ENCODE measurements around the gene MED27. TPM values are rescaled to one million over a fixed set of nuclear protein-coding genes. Genes with fewer than 3 reads are reported as not detected.

MED27 gene
- polyA plus RNA-seq, 1 experiment = 36.9 TPM

DNA sequence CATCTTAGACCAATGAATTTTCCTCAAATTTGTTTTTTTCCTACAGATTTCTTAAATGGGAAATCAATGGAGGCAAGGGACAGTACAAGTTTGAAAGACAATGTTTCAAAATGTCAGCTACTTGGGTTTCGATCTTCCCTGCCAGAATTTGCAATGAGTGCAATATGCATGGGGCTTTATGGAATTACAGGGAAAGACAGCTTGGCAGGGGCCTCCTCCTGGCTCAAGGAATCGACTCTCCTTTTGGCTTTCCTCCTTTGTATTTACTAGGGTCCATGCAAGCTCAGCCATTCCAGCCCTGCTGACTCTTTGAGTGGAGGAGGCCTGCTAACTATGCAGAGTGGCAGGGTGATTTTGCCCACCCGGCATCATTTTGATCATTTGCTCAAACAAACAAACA, 63.2 kb downstream of the MED27 start:
- ChIA-PET POLR2A (no interaction called here), CTCF (interaction anchor here (1.1 kb wide), 1 partner anchor 220 kb away, joined by 3 read pairs; no protein-coding TSS in a partner anchor)
- no peak for DNase-seq (ENCODE audit: low read depth)

GRCh38 chr9:132015866-132016265, 63.8 kb downstream of the MED27 start:
- TF ChIP-seq CTCF (IDR thresholded peaks at IDR 0.05; ENCODE audit: insufficient read depth, low read depth, low read length) = no peak
- DNase-seq (ENCODE audit: low read depth) = no peak
- H3K4me3 ChIP-seq (ENCODE audit: low read depth, low read length) = no peak overlapping the region
- no peaks in the 10 kb centered on the region for H3K27me3 ChIP-seq (ENCODE audit: control insufficient read depth, insufficient read depth, low read length)
- no peaks in the 10 kb centered on the region for H3K36me3 ChIP-seq (ENCODE audit: control insufficient read depth, insufficient read depth, low read length)
- CTCF ChIA-PET = interaction anchor here (1.1 kb wide), 1 partner anchor 220 kb away, joined by 3 read pairs; no protein-coding TSS in a partner anchor
- POLR2A ChIA-PET = no interaction called here

More for the DNA sequence above, 63.2 kb downstream of the MED27 start:
- Histone ChIP-seq H3K4me3 (ENCODE audit: low read depth, low read length) (no peak overlapping the region), H3K36me3 (ENCODE audit: control insufficient read depth, insufficient read depth, low read length) (no peaks in the 10 kb centered on the region), H3K27me3 (ENCODE audit: control insufficient read depth, insufficient read depth, low read length) (no peaks in the 10 kb centered on the region)
- no peak for TF ChIP-seq CTCF (IDR thresholded peaks at IDR 0.05; ENCODE audit: insufficient read depth, low read depth, low read length)

DNA sequence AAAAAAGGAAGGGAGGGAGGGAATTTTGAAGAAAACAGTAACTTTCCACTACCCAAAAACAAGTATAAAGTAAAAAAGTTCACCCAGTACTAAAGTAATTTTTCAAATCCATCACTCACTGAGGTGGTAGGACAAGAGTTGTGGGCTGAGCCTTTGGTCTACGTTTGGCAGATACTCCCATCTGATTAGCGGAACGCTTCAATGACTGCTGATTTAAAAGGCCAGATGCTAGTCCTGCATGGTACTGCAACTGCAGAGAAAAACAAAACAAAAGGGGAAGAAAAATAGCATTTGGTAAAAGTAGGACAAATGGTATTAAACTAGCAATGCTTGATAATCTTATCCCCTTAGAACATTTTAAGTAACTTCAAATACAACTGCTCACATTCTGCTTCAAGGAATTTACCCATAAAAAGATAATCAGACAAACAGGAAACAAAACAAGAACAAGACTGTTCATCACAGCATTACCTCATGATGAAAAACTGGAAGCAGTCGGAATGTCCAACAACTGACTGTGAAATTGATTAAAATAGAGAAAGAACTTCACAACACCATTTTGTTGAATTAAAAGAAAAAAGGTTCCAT, 65.4 kb downstream of the MED27 start:
- Histone ChIP-seq H3K36me3 (ENCODE audit: control insufficient read depth, insufficient read depth, low read length) (no peaks in the 10 kb centered on the region), H3K27me3 (ENCODE audit: control insufficient read depth, insufficient read depth, low read length) (no peaks in the 10 kb centered on the region), H3K4me3 (ENCODE audit: low read depth, low read length) (no peak overlapping the region)
- ChIA-PET CTCF (no interaction called here), POLR2A (no interaction called here)
- TF ChIP-seq CTCF (IDR thresholded peaks at IDR 0.05; ENCODE audit: insufficient read depth, low read depth, low read length) = no peak
- no peak for DNase-seq (ENCODE audit: low read depth)

DNA sequence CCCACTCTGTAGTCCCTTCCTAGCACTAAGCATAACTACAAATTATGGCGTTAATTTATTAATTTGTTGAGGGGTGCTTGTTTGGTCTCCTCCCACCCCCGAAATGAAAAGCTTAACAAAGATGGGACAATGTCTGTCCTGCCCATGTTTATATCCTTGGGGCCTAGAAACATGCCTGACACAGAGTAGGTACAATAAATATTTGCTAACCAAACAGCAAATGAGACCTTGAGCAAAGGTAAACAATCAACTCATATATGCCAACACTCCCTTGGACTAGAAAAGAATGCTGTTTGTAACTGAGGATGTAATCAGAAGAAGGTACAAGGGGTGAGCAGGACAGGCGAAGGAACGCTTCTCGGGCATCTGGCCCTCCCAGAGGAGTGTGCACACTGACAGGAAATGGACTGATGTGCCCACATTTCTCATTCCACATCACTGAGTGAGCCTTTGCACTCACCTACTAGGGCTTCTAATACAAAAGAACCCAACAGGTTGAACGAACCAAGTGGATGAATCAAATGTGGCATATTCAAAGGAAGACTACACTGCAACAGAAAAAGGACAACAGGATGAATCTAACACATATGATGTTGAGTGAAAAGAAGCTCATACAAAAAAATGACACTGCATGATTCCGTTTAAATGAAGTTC, 66.8 kb downstream of the MED27 start:
- ChIA-PET POLR2A (no interaction called here), CTCF (no interaction called here)
- no peaks in the 10 kb centered on the region for H3K36me3 ChIP-seq (ENCODE audit: control insufficient read depth, insufficient read depth, low read length)

More for the DNA sequence above, 66.8 kb downstream of the MED27 start:
- no peak for TF ChIP-seq CTCF (IDR thresholded peaks at IDR 0.05; ENCODE audit: insufficient read depth, low read depth, low read length)
- H3K4me3 ChIP-seq (ENCODE audit: low read depth, low read length) = no peak overlapping the region
- DNase-seq (ENCODE audit: low read depth) = no peak
- H3K27me3 ChIP-seq (ENCODE audit: control insufficient read depth, insufficient read depth, low read length) = no peaks in the 10 kb centered on the region
